H1 (cell line): Measurements from ENCODE around the gene CCDC175. TPM values are rescaled to one million over a fixed set of nuclear protein-coding genes. Genes with fewer than 3 reads are reported as not detected.

ENCODE experiments used
- CBX5 ChIP-seq: fragments of 300-800, 300-1000 bp; sonication (generic); IDR thresholded peaks from 2 replicates; pipeline ENCODE4 v1.7.1; 2016; ENCODE audit warnings: antibody characterized with exemption, low read length, low read depth
- CEBPB ChIP-seq: IDR thresholded peaks from 2 replicates; pipeline ENCODE4 v1.6.1; 2012; ENCODE audit warnings: low read depth, low read length
- EZH2 ChIP-seq: fragments of 200-600 bp; sonication (generic); IDR thresholded peaks from 2 replicates; pipeline ENCODE4 v1.7.1; 2012; ENCODE audit warnings: low read depth, mild to moderate bottlenecking, moderate library complexity, low read length, inconsistent platforms; ENCODE audit not compliant: severe bottlenecking
- SIN3A ChIP-seq, 2 experiments: IDR thresholded peaks in 1 of 2; conservative IDR thresholded peaks in 1 of 2; 2 replicates each; pipeline ENCODE4 v1.6.1; 2011 to 2012; ENCODE audit warnings: low read length in 2 of 2, improper control_type of control experiment in 1 of 2, low read depth in 1 of 2, mild to moderate bottlenecking in 1 of 2
- SIX5 ChIP-seq: IDR thresholded peaks from 2 replicates; pipeline ENCODE4 v1.6.1; 2011; ENCODE audit warnings: mild to moderate bottlenecking, low read depth, low read length
- SP1 ChIP-seq: IDR thresholded peaks from 2 replicates; pipeline ENCODE4 v1.6.1; 2011; ENCODE audit warnings: low read depth, low read length
- TAF7 ChIP-seq: optimal IDR thresholded peaks from 2 replicates; pipeline ENCODE3; 2011; ENCODE audit warnings: low read depth, mild to moderate bottlenecking, inconsistent platforms, low read length, moderate library complexity, borderline replicate concordance
- polyA plus RNA-seq, 7 experiments: library from polyadenylated mRNA; depleted of rRNA in 3 of 7; stranded (reverse) in 5 of 7; unstranded in 2 of 7; fragments of >200 nt in 5 of 7; fragments of 200-250 nt in 2 of 7; gene quantifications; 1 replicate in 5 of 7; 2 replicates in 1 of 7; 4 replicates in 1 of 7; pipeline versions ENCODE4 v1.2.1 to v1.2.3, GENCODE V29; 2011 to 2013; ENCODE audit warnings: missing spikeins in 2 of 7, mixed read lengths in 2 of 7
- total RNA-seq: library from RNA; stranded (reverse); fragmentation: NEBNext Ultra II Directional; extraction: Animal tissue kit (Norgen Biotek cat#: 25700); gene quantifications from 2 replicates; pipeline ENCODE4 v1.2.1, GENCODE V29; 2021
- TF ChIP-seq, protein P1 (sequence below): fragments of 300-600 bp; sonication (generic); IDR thresholded peaks from 2 replicates; pipeline ENCODE4 v1.7.1; 2012; ENCODE audit warnings: low read length, moderate library complexity, mild to moderate bottlenecking, inconsistent platforms; ENCODE audit not compliant: insufficient replicate concordance
- TF ChIP-seq, protein P2 (sequence below): IDR thresholded peaks from 2 replicates; pipeline ENCODE4 v1.6.1; 2011; ENCODE audit warnings: low read length, improper control_type of control experiment

CCDC175 gene
- total and polyA plus RNA-seq, 2 of the 8 experiments (the other 6 are each of a cell fraction or from before 2014, with no cell fraction given): 0.19 TPM; not detected in 1

DNA sequence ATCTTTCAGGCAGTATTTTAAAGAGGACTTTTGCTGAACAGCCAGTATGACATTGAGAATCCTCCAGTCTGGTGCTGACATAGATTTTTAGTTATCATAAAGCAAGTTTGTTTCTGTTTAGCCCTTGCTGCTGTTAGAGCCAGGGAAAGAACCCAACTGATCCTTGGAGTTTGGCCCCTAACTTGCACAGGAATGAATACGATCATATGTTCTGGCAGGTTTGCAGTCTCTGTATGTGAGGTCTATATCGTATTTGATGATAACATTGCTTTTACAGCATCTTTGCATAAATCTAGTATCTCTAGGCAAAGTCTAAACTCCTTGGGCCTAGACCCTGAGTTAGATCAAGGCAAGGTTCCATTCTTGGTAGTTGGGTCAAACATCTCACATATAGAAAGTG is 4.3 kb upstream of the CCDC175 start (continued):
- TF ChIP-seq, protein P1, sequence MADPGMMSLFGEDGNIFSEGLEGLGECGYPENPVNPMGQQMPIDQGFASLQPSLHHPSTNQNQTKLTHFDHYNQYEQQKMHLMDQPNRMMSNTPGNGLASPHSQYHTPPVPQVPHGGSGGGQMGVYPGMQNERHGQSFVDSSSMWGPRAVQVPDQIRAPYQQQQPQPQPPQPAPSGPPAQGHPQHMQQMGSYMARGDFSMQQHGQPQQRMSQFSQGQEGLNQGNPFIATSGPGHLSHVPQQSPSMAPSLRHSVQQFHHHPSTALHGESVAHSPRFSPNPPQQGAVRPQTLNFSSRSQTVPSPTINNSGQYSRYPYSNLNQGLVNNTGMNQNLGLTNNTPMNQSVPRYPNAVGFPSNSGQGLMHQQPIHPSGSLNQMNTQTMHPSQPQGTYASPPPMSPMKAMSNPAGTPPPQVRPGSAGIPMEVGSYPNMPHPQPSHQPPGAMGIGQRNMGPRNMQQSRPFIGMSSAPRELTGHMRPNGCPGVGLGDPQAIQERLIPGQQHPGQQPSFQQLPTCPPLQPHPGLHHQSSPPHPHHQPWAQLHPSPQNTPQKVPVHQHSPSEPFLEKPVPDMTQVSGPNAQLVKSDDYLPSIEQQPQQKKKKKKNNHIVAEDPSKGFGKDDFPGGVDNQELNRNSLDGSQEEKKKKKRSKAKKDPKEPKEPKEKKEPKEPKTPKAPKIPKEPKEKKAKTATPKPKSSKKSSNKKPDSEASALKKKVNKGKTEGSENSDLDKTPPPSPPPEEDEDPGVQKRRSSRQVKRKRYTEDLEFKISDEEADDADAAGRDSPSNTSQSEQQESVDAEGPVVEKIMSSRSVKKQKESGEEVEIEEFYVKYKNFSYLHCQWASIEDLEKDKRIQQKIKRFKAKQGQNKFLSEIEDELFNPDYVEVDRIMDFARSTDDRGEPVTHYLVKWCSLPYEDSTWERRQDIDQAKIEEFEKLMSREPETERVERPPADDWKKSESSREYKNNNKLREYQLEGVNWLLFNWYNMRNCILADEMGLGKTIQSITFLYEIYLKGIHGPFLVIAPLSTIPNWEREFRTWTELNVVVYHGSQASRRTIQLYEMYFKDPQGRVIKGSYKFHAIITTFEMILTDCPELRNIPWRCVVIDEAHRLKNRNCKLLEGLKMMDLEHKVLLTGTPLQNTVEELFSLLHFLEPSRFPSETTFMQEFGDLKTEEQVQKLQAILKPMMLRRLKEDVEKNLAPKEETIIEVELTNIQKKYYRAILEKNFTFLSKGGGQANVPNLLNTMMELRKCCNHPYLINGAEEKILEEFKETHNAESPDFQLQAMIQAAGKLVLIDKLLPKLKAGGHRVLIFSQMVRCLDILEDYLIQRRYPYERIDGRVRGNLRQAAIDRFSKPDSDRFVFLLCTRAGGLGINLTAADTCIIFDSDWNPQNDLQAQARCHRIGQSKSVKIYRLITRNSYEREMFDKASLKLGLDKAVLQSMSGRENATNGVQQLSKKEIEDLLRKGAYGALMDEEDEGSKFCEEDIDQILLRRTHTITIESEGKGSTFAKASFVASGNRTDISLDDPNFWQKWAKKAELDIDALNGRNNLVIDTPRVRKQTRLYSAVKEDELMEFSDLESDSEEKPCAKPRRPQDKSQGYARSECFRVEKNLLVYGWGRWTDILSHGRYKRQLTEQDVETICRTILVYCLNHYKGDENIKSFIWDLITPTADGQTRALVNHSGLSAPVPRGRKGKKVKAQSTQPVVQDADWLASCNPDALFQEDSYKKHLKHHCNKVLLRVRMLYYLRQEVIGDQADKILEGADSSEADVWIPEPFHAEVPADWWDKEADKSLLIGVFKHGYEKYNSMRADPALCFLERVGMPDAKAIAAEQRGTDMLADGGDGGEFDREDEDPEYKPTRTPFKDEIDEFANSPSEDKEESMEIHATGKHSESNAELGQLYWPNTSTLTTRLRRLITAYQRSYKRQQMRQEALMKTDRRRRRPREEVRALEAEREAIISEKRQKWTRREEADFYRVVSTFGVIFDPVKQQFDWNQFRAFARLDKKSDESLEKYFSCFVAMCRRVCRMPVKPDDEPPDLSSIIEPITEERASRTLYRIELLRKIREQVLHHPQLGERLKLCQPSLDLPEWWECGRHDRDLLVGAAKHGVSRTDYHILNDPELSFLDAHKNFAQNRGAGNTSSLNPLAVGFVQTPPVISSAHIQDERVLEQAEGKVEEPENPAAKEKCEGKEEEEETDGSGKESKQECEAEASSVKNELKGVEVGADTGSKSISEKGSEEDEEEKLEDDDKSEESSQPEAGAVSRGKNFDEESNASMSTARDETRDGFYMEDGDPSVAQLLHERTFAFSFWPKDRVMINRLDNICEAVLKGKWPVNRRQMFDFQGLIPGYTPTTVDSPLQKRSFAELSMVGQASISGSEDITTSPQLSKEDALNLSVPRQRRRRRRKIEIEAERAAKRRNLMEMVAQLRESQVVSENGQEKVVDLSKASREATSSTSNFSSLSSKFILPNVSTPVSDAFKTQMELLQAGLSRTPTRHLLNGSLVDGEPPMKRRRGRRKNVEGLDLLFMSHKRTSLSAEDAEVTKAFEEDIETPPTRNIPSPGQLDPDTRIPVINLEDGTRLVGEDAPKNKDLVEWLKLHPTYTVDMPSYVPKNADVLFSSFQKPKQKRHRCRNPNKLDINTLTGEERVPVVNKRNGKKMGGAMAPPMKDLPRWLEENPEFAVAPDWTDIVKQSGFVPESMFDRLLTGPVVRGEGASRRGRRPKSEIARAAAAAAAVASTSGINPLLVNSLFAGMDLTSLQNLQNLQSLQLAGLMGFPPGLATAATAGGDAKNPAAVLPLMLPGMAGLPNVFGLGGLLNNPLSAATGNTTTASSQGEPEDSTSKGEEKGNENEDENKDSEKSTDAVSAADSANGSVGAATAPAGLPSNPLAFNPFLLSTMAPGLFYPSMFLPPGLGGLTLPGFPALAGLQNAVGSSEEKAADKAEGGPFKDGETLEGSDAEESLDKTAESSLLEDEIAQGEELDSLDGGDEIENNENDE: no peak
- TF ChIP-seq CBX5: no peak
- no peak for TF ChIP-seq SP1
- no peak for TF ChIP-seq EZH2
- TF ChIP-seq, protein P2, sequence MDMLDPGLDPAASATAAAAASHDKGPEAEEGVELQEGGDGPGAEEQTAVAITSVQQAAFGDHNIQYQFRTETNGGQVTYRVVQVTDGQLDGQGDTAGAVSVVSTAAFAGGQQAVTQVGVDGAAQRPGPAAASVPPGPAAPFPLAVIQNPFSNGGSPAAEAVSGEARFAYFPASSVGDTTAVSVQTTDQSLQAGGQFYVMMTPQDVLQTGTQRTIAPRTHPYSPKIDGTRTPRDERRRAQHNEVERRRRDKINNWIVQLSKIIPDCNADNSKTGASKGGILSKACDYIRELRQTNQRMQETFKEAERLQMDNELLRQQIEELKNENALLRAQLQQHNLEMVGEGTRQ: no peak
- no peak for TF ChIP-seq SIX5
- TF ChIP-seq CEBPB: no peak
- no peak for TF ChIP-seq TAF7
- TF ChIP-seq SIN3A (conservative IDR thresholded peaks at IDR 0.05 in 1 of 2, IDR thresholded peaks at IDR 0.05 in 1 of 2; ENCODE audit: low read depth in 1 of 2, low read length in 2 of 2): no peak
